Measurements from ENCODE around the gene PRDM5.

The PRDM5 gene

DNA sequence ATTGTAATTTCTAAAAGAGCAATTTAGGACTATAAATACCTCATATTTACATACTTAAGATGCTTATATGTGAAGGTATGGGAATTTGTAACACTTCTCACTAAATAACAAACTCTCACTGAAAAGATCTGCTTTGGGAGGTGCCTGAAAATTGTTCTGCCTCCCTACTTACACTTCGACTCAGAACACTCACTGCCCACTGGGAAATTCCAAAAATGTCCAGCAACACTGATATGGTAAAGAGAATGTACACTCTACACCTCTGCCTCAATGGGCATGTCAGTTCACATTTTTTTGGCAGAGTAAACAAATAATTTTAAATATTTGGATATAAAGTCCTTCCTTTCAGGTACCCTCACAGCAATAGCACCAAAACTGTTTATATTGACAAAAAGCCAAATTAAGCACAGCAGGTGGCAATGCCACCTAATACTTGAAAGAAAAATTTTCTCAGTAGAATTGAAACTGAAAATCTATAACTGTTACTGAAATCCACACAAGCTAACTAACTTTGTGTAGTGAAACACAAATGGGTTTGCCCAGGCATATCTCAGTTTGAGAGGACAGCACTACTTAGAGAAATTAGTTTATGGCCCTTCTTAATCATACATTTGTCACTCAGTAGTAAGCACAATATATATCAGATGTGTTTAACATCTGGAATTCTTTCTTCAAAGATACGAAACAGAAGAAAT, 67.1 kb downstream of the PRDM5 start:
- no peak for DNase-seq (ENCODE audit: low spot score)

DNA sequence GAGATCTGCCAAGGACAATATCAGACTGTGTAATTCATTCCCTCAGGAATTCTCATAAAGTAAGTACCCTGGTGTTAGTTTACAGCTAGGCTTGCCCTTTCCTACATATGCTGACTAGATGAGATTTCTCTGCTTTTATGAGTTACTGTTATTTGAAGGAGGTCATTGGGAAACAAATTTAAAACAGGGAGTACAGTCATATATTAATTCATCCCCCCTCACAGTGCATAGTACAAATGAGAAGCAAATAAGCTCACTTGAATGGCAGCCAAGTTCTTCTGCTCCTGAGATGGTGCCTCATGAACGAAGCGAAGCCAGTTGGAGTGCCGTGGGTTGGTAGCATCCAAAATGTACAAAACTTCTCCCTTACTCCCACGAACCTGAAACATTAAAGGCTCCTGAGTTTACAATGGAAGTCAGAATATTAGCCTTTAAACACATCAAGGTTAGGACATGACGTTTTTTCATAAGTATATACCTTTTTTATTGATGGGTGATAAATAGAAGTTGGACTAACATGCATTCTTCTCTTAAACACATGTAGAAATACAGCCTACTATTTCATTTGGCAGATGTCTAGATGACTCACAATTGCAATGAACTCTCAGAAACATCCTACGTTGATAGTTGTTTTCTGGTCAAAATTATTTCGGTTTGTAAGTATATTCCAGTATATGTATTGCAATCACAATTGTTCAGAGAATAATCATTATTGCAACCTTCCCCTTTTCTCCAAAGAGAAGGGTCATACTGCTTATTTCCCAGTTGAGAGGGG, 69.2 kb downstream of the PRDM5 start:
- no peak for DNase-seq (ENCODE audit: low spot score)

DNA sequence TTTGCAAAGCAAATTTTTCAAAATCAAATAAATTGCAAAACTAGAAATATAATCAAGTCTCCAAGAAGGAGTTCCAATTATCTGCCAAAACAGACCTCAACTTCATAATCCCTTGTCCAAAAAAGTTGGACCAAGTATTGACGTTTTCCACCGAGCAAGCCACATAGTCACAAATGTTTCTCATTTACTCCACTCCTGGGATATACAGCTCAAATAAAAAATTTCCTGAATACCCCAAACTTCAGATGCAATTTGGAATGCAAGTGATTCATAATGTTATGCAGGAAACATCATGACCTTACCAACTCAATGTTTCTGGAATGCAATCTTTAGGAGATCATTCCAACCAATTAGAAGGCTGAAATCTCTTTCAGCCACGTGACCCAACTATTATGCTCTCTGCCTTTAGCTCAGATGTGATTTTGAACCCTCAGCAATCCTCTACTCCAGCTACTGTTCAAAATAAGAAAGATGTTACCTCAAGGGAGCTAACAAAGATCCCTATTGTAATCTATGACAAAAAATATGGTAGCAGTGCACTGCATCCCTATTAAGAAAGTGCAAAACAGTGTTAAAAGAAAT, 72.4 kb downstream of the PRDM5 start:
- DNase-seq (ENCODE audit: low spot score) = no peak

DNA sequence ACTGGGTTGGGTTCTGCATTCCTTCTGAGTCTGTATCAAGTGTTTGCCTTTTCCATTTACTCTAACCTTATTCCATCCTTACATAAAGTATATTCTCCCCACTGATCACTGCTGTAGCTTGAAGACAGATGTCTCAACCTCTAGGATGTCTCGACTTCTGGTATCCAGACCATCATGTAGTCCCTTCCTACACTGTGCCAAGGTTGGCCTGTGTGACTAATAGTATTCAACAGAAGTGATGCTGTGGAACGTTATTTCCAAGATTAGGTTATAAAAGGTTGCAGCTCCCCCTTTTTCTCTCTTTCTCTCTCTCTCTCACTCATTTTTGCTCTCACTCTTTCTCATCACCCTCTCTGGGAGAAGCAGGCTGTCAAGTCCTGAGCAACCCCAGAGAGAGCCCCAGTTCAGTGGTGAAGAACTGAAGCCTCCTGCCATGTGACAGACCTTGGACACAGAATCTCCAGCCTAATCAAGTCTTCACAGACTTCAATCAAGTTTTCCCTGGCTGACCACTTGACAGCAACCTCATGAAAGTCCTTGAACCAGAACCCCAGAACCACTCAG, 75.4 kb downstream of the PRDM5 start:
- DNase-seq (ENCODE audit: low spot score) = no peak

DNA sequence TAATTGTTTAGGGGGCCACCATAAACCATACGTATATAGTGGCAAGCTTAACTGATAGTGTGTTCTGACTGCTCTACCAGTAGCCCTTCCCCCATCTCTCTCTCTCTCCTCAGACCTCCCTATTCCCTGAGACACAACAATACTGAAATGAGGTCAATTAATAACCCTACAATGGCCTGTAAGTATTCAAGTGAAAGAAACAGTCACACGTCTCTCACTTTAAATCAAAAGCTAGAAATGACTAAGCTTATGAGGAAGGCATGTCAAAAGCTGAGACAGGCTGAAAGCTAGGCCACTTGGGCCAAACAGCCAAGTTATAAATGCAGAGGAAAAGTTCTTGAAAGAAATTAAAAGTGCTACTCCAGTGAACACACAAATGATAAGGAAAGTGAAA, 78.0 kb downstream of the PRDM5 start:
- DNase-seq (ENCODE audit: low spot score) = no peak

DNA sequence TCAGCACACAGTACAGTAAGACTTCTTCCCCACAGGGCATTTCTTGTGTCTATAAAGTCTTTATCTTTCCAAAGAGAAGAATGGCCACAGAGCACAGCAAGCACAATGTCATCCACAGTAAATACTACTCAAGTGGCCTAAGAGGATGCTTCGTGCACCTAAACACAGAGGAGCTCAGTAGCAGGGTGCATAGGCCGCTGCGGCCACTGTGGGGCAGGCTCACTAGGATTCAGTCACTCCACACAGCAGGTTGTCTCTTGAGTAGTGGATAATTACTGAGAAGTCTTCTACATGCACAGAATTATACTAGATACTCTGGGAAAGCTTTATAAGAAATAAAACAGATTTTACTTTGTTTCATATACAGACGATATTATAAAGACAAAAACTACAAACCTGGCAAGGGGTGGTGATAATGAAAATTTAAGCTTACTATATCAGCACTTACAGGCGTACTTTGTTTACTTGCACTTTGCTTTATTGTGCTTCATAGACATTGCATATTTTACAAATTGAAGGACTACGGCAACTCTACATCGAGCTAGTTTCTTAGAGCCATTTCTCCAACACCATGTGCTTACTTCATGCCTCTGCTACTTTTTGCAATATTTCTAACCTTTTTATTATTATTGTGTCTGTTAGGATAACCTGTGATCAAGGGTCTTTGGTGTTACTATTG, 78.5 kb downstream of the PRDM5 start:
- peak; percentile 14 for DNase-seq (ENCODE audit: low spot score)

DNA sequence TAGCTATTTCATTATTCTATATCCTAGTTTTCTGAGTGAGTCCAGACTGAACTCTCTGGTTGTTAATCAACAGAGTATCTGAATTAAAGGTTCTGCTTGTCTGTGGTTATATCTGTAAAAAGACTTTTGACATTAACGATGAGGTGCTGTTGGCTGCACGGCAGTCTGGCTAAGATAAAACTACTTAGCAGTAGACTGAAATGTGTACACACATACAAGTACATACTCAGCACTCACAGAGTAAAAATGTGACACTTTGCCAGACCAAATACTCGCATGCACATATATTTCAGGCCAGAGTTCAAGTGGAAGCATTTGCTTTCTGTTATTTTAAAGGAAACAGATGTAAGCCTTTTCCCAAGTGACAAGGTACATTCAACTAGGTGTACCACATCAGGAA, 80.5 kb downstream of the PRDM5 start:
- no peak for DNase-seq (ENCODE audit: low spot score)

DNA sequence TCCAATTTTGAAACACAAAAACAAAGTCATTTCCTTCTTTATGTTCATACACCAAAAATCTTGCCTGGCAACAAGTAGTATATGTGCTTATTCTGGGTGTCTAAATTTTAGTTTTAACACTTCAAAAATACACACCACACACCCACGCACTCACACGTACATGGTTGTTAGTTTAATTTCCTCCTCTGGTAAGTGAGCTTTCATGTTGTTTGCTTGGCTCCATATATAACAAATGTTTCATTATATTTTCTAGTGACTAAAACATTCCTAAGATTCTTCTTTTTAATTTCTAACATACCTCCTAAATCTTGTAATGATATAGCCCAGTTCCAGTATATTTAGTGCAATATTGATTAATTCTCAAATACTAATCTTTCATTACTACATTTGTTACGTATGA, 80.9 kb downstream of the PRDM5 start:
- no peak for DNase-seq (ENCODE audit: low spot score)

DNA sequence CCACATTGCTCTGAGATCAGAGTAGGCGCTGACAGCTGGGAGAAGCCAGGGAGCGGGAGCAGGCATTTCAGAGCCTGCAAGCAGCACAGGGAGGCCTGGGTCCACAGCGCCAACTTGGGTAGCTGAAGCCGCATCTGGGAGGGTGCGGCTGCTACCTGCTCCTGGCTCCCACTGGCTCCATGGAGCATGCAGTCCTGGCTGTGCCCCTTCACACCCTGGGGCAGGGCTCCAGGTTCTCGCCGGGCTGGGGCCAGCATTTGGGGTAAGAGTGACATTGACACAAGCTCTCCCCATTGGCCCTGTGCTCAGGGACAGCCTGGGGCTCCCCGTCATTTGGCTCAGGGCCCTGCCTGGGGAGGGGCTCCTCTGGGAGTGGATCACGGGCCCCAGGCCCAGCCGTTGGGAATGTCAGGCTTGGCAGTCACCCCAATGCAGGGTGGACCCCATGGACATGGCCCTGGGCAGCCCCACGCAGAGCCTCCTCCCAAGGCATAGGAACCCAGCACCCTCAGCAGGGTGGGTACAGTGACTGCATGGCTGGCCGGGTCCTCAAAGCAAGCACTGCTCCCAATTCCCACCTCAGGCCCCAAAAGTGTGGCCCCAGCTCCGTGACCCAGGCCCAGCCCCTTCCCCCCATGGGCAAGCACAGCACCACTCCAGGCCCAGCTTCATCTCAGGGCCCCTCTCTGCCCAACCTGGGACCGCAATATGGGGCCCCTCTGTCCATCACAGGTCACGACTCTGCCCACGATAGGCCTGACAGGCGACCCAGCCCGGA, 82.4 kb downstream of the PRDM5 start:
- no peak for DNase-seq (ENCODE audit: low spot score)

DNA sequence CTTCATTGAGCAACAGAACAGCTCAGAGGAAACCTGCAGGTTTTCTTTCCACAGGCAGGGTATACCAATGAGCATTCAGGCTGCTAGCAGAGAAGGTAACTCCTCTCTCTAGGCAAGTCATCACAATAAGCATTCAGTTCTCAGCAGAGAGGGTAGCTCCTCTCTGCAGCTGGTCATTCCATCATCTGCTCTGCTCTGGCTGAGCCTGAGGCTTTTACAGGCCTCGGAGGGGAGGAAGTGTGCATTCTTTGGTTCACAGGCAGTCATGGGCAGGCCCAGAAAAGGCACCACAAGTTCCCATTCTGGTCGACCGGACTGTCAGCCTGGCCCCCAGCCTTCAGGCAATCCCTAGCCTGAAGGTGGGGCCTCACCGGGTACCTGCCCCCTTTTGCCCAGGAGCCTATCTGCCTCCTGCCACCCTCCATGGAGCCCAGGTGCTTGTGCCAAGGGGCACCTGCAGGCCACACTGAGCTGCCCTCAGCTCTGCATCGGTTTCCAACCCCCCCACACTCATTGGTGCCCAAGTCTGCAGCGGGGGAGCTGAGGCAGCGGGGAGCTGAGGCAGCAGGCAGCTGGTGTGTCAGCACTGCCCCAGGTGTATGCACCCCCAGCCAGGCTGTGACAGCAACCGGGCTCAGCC, 83.1 kb downstream of the PRDM5 start:
- no peak for DNase-seq (ENCODE audit: low spot score)

DNA sequence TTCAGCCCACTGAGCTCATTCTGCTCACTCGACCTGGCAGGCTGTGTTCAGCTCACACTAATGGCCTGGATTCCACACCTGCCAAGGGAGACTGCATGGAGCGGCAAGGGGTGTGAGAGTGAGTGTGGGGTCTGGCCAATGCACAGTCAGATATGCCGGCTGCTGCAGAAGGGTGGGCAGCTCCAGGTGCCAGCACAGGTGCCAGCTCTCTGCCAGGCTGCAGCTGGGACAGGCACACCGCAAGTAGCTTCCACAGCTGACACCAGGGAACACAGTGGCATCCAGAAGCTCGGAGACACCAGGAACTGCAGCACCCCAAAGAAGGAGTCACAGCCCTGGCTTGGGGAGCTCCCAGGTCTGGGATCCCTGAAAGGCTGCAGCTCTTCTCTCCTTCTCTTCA, 83.7 kb downstream of the PRDM5 start:
- DNase-seq (ENCODE audit: low spot score) = no peak

DNA sequence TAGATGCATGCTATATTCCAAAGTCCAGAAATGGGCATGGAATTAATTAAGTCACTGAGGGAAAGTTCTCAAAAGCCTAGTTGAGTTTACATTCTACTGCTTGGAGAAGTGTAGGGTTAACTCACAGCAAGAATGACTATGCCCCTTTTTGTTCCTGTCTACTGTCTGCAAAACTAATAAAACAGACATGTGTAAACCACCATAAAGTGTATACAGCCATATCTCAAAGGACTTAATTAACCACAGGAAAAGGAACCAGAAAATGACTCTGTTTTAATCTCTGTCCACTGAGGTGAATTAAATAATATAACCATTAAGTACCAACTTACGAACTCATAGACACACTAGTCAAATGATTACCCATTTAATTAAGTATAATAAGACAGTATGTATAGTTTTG, 84.9 kb downstream of the PRDM5 start:
- DNase-seq (ENCODE audit: low spot score) = no peak

DNA sequence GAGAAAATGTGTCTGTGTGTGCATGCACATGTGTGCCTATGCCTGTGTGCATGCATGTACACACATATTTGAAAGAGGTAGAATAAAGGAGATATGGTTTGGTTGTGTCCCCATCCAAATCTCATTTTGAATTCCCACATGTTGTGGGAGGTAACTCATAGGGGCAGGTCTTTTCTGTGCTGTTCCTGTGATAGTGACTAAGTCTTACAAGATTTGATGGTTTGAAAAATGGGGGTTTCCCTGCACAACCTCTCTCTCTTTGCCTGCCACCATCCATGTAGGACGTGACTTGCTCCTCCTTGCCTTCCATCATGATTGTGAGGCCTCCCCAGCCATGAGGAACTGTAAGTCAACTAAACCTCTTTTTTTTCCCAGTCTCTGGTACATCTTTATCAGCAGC, 87.2 kb downstream of the PRDM5 start:
- no peak for DNase-seq (ENCODE audit: low spot score)

DNA sequence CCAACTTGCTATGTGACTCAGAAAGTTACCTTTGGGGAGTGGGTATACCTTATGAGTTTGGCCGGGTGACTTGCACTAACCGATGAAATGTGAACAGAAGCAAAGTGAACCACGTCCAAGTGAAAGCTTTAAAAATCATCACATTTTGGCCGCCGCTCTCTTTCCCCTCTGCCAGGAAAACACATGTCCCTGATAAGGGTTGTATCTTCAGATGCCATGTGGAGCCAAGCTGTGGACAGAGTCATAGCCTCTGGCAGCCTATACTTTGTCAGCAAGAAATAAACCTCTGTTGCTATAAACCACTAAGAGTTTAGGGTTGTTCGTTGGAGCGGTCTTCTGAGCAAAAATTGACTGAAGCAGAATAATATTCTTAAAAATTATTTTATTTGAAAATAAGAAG, 92.3 kb downstream of the PRDM5 start:
- DNase-seq (ENCODE audit: low spot score) = no peak

DNA sequence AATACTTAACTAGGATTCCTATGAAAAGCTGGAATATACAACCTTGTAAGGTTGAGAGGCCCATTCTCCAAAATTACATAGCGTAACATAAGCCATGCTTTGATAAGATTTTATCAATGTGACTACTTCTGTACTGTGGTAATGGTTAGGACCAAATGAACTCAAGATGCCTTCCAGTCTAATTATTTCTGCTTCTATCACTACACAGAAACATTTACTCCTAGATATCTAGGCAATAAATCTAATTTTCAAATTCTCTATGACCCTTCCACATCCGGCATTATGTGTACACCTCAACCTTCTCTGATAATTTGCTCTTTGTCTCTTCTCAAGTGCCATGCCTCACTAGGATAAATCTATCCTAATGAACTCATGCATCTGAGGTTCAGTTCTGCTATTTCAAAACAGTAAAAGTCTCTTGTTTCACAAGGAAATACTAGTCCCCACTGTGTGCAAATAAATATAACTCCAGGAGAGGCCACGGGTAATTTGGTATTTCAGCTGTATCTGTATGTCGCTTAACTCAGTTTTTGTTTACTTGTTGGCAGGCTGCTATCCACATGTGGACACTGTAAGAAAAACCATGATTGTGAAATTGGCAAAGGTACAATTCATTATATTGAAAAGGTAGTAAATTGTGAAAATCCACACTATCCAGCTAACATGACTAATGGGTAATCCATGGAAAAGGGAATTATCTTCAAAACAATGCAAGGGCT, 93.3 kb downstream of the PRDM5 start:
- no peak for DNase-seq (ENCODE audit: low spot score)

DNA sequence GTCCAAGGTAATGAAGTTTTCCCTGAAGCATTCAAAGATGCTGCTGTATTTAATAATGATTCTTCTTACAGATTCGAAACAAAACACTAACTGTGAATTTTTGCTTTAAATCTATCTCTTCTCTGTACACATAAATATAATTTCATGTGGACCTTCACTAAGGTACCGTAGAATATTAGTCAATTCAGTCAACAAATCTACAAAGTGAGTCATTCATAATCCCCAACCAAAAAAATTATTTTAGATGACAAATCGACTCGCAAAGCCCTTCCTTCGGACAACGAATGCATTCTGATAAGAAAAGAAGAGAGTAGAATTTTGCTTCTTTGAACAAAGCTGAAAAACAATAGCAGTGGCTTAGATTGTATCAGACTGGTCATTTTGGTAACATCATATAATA, 95.7 kb downstream of the PRDM5 start:
- no peak for DNase-seq (ENCODE audit: low spot score)

DNA sequence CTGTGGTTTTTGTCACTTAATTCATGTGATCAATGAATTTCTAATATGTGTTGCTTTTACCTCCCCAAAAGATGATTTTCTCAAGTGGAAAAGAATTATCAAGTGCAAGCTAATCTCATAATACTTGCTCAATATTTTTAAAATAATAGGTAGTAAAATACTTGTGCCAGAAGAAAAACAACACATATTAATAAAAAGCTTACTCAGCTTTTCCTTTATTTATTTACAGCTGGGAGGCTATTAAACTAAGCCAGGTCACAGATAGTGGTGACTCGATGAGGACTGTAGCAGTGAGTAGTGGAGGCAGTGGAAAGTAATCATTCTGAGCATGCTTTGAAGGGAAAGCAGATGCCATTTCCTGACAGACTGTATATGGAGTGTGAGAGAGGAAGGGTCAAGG, 96.1 kb downstream of the PRDM5 start:
- DNase-seq (ENCODE audit: low spot score) = no peak

DNA sequence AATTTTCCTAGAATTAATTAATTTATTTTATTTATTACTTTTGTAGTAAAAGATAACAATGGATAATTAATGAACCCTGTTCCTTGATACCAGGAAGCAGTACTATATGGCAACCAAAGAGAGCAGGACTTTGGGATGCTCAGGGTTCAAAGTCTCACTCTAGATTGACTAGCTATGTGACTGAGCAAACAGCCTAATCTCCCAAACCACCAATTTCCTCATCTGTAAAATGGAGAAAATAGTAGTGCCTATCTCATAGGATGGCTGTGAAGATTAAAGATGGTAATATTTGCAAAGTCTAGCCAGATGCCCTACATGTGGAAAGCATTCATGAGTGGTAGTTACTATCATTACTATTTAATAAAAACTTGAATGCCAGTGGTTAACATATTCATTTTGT, 97.6 kb downstream of the PRDM5 start:
- DNase-seq (ENCODE audit: low spot score) = no peak

DNA sequence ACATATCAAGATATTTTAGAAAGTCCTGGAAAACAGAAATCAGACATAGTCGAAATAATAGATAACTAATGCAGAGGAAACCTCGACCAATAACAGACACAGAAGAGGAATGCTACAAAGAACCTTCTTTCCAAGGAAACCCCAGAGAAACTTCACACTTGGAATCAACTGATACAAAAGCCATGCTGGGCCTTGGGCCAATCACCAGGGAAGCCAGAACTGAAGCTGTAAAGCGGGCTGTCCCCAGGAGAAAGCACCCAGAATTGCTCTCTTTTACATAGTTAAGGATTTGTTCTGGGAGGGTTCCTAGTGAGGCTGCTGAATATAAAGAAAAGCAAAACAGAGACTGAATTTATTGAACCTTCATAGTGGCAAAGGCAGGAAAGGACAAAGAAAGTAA, 100.5 kb downstream of the PRDM5 start:
- DNase-seq (ENCODE audit: low spot score) = peak; percentile 42

DNA sequence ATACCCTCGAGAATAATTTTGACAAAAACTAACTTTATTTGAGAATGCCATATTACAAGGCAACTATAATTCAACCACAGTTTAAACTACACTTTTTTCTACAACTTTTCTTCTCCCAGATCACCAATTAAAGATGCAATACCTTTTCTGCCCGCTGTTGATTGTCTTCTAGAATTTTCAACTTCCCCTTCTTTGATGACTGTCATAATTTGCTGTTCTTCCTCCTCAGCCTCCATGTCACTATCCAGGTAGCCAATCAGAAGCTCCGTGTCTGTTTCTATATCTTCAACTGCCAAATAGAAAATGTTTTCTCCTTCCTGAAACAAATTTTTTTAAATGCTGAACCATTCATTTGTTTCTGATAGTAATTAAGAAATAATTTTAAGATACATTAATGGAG, 101.5 kb downstream of the PRDM5 start:
- DNase-seq (ENCODE audit: low spot score) = no peak
